ENCODE measurements around the gene COL28A1.

DNA sequence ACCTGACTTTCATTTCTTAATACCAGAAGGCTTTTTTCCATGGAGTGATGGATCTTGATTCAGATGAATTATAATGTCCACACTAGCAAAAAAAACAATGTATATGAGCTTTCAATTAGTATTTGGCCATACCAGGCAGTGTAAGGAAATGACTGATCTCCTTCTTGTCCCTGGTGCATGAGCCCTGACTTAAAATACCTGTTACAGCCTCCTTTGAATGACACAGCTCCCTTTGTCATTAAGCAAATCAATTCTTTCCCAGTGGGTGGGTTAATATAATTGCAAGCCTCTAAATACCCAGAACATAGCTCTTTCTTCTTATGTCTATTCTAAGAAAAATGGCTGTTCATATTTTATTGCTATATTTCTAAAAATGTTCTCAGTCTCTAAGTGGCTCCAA, 188.6 kb downstream of the COL28A1 start:
- TF ChIP-seq, protein P1, sequence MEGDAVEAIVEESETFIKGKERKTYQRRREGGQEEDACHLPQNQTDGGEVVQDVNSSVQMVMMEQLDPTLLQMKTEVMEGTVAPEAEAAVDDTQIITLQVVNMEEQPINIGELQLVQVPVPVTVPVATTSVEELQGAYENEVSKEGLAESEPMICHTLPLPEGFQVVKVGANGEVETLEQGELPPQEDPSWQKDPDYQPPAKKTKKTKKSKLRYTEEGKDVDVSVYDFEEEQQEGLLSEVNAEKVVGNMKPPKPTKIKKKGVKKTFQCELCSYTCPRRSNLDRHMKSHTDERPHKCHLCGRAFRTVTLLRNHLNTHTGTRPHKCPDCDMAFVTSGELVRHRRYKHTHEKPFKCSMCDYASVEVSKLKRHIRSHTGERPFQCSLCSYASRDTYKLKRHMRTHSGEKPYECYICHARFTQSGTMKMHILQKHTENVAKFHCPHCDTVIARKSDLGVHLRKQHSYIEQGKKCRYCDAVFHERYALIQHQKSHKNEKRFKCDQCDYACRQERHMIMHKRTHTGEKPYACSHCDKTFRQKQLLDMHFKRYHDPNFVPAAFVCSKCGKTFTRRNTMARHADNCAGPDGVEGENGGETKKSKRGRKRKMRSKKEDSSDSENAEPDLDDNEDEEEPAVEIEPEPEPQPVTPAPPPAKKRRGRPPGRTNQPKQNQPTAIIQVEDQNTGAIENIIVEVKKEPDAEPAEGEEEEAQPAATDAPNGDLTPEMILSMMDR (IDR thresholded peaks at IDR 0.05; ENCODE audit: low read depth, low read length, missing input control): no peak
- TF ChIP-seq, protein P2, sequence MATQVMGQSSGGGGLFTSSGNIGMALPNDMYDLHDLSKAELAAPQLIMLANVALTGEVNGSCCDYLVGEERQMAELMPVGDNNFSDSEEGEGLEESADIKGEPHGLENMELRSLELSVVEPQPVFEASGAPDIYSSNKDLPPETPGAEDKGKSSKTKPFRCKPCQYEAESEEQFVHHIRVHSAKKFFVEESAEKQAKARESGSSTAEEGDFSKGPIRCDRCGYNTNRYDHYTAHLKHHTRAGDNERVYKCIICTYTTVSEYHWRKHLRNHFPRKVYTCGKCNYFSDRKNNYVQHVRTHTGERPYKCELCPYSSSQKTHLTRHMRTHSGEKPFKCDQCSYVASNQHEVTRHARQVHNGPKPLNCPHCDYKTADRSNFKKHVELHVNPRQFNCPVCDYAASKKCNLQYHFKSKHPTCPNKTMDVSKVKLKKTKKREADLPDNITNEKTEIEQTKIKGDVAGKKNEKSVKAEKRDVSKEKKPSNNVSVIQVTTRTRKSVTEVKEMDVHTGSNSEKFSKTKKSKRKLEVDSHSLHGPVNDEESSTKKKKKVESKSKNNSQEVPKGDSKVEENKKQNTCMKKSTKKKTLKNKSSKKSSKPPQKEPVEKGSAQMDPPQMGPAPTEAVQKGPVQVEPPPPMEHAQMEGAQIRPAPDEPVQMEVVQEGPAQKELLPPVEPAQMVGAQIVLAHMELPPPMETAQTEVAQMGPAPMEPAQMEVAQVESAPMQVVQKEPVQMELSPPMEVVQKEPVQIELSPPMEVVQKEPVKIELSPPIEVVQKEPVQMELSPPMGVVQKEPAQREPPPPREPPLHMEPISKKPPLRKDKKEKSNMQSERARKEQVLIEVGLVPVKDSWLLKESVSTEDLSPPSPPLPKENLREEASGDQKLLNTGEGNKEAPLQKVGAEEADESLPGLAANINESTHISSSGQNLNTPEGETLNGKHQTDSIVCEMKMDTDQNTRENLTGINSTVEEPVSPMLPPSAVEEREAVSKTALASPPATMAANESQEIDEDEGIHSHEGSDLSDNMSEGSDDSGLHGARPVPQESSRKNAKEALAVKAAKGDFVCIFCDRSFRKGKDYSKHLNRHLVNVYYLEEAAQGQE (IDR thresholded peaks at IDR 0.05): no peak
- no peak for TF ChIP-seq RAD21 (IDR thresholded peaks at IDR 0.05)
- TF ChIP-seq TAF1 (conservative IDR thresholded peaks at IDR 0.05): no peak
- TF ChIP-seq, protein P3, sequence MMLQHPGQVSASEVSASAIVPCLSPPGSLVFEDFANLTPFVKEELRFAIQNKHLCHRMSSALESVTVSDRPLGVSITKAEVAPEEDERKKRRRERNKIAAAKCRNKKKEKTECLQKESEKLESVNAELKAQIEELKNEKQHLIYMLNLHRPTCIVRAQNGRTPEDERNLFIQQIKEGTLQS (IDR thresholded peaks at IDR 0.05): no peak
- TF ChIP-seq GABPA (IDR thresholded peaks at IDR 0.05 in 1 of 2, conservative IDR thresholded peaks at IDR 0.05 in 1 of 2): no peak

Data from liver (tissue), 3 donors.